Body of pancreas (tissue), 4 donors: ENCODE measurements around the gene PLA2G15. TPM values are rescaled to one million over a fixed set of nuclear protein-coding genes. Genes with fewer than 3 reads are reported as not detected.

Experiments
- ATAC-seq: fragments of 150-250 bp; one replicate; pipeline ENCODE4 v1.9.1; 2016
- DNase-seq, 4 donors: peaks; one replicate each; pipeline ENCODE4 v3.0.0-alpha.2; 2019
- H3K27ac ChIP-seq, 4 donors: fragments of 200-600 bp; sonication (generic); 1 replicate in 3 of 4; 2 replicates in 1 of 4; pipeline versions ENCODE4 v1.5.1 to v1.6.1; 2016 to 2019; ENCODE audit warnings: mild to moderate bottlenecking in 1 of 4, mixed read lengths in 1 of 4, moderate library complexity in 1 of 4
- H3K27me3 ChIP-seq, 2 donors: fragments of 200-600 bp; sonication (generic); one replicate each; pipeline ENCODE4 v1.6.0; 2016; ENCODE audit warnings: mild to moderate bottlenecking in 1 of 2
- H3K36me3 ChIP-seq, 2 donors: fragments of 200-600 bp; sonication (generic); replicated peaks in 1 of 2; 2 replicates each; pipeline ENCODE4 v1.5.1; 2016; ENCODE audit warnings: low read depth in 2 of 2; ENCODE audit not compliant: insufficient read depth in 1 of 2
- H3K4me1 ChIP-seq: fragments of 200-600 bp; sonication (generic); one replicate; pipeline ENCODE4 v1.6.0; 2016
- H3K4me3 ChIP-seq, 2 donors: fragments of 200-600 bp; sonication (generic); 1 replicate in 1 of 2; 2 replicates in 1 of 2; pipeline ENCODE4 v1.5.1; 2016 to 2019
- H3K9me3 ChIP-seq, 3 donors: fragments of 200-600 bp; sonication (generic); 1 replicate in 2 of 3; 2 replicates in 1 of 3; pipeline ENCODE4 v1.5.1; 2016
- POLR2A ChIP-seq, 3 donors: fragments of 450-650 bp; IDR thresholded peaks; one replicate each; pipeline ENCODE4 v1.6.1; 2016; ENCODE audit warnings: antibody characterized with exemption in 3 of 3, mild to moderate bottlenecking in 2 of 3
- WGBS, 2 donors: methylation state at CpG; one replicate each; pipeline ENCODE4 v1.1.5; 2017; 5-methylcytosine and 5-hydroxymethylcytosine counted together
- intact Hi-C: fragments of 100-400 bp; cut with DNase I; formaldehyde crosslinking; loops from one replicate; pipeline ENCODE4 v1.15.1; 2023
- total RNA-seq, 2 donors: library from RNA; depleted of rRNA; stranded (reverse); fragments of >200 nt; gene quantifications; one replicate each; pipeline ENCODE4 v1.1.0, GENCODE V29; 2016
- TF ChIP-seq, protein P1 (sequence below), 7 experiments: fragments of 450-650 bp in 4 of 7; fragments of 200-600 bp in 3 of 7; sonication (generic) in 3 of 7; IDR thresholded peaks; one replicate each; pipeline ENCODE4 v1.5.1; 2016 to 2019; ENCODE audit warnings: antibody characterized with exemption in 7 of 7

Gene PLA2G15
- total RNA-seq, 2 donors from 2014 or later = 8.2 to 9.6 TPM

DNA sequence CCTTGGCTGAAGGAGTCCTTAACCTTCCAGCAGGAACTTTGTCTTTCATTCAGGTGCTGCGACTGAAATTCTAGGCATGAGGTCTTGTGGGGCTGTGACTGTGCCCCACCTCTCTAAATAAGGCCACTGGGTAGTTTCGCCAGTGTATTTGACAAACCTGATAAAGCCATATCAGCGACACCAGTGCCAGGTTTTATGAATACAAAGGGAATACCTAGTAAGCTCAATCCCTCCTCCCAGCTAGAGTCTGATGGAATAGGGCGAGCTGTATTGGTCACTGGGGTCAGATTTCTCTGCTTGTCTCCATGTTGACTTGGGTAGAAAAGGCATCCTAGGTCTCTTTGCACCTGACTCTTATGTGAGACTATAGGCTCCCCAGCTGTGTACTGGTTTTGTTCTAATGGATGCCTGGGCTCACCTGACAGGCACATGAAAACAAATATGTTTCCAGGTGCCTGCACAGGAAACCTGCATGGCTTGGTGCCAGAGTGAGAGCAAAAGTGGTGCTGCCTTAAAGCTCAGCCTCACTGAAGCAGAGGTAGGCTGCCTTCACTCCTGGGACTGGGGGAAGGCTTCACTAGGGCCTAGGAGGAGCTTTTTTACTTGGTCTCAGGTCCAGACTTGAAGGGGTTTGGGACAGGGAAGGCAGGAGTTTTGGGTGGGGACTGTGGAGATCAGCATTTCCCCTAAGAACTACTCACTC lies 27.5 kb downstream of the PLA2G15 start:
- H3K36me3 ChIP-seq = no peaks in the 10 kb centered on the region
- H3K4me3 ChIP-seq = no peak overlapping the region
- H3K4me1 ChIP-seq = peaks cover 21% of the 10 kb centered on the region
- DNase-seq = peak; percentile 32 to 62 (median 50)
- no peak for TF ChIP-seq POLR2A (IDR thresholded peaks at IDR 0.05)
- TF ChIP-seq, protein P1, sequence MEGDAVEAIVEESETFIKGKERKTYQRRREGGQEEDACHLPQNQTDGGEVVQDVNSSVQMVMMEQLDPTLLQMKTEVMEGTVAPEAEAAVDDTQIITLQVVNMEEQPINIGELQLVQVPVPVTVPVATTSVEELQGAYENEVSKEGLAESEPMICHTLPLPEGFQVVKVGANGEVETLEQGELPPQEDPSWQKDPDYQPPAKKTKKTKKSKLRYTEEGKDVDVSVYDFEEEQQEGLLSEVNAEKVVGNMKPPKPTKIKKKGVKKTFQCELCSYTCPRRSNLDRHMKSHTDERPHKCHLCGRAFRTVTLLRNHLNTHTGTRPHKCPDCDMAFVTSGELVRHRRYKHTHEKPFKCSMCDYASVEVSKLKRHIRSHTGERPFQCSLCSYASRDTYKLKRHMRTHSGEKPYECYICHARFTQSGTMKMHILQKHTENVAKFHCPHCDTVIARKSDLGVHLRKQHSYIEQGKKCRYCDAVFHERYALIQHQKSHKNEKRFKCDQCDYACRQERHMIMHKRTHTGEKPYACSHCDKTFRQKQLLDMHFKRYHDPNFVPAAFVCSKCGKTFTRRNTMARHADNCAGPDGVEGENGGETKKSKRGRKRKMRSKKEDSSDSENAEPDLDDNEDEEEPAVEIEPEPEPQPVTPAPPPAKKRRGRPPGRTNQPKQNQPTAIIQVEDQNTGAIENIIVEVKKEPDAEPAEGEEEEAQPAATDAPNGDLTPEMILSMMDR (IDR thresholded peaks at IDR 0.05) = no peak
- ATAC-seq = peak; percentile 17
- intact Hi-C loops = no loop called here
- 27 to 54% methylated on average over 4 of the region's 4 CpGs for whole genome bisulfite sequencing, 2 donors
- no peaks in the 10 kb centered on the region for H3K27me3 ChIP-seq
- H3K27ac ChIP-seq = peak overlapping the region in 3 of 4 donors; percentile 18 to 39 (median 32)
- H3K9me3 ChIP-seq = no peaks in the 10 kb centered on the region

DNA sequence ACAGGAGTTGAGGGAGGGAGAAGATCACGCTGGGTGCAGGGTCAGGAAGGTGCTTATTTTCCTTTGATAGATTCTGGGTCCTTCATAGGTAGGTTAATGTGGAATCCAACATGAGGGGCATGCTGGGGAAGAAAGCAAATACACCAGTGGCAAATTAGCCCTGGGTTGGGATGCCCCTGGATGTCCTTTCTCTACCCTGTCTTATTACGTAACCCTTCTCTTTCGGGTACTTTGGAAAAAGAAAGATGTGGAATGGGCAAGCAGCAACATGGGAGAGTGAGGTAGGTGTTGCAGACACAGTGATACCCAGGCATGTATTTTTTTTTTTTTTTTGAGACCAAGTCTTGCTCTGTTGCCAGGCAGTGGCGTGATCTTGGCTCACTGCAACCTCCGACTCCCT lies 28.3 kb downstream of the PLA2G15 start:
- intact Hi-C loops = no loop called here
- Histone ChIP-seq H3K27me3 (no peaks in the 10 kb centered on the region), H3K9me3 (no peaks in the 10 kb centered on the region), H3K27ac (no peak overlapping the region), H3K4me3 (no peak overlapping the region), H3K4me1 (peaks cover 21% of the 10 kb centered on the region), H3K36me3 (no peaks in the 10 kb centered on the region)
- TF ChIP-seq, protein P1 (IDR thresholded peaks at IDR 0.05) = no peak
- TF ChIP-seq POLR2A (IDR thresholded peaks at IDR 0.05) = no peak
- ATAC-seq = no peak
- no peak for DNase-seq
- 84 to 93% methylated on average over 5 of the region's 5 CpGs for WGBS, 2 donors

DNA sequence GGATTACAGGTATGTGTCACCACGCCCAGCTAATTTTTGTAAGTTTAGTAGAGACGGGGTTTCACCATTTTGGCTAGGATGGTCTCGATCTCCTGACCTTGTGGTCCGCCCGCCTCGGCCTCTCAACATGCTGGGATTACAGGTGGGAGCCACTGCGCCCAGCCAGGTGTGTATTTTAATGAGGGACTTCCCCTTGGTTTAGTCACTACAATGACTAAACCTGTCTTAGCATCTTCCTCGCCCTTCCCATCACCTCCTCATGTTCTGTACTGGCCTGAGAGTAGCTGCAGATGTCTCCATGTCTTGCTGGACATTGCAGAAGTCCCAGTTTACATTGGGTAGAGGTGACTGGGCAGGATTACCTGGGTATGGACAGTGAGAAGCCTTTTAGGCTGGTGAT lies 28.7 kb downstream of the PLA2G15 start:
- DNase-seq (no peak), ATAC-seq (no peak)
- TF ChIP-seq, protein P1 (IDR thresholded peaks at IDR 0.05) = no peak
- TF ChIP-seq POLR2A (IDR thresholded peaks at IDR 0.05) = no peak
- no peaks in the 10 kb centered on the region for H3K36me3 ChIP-seq
- H3K4me3 ChIP-seq = no peak overlapping the region
- WGBS, 2 donors = 94 to 97% methylated on average over 8 of the region's 8 CpGs
- H3K4me1 ChIP-seq = peaks cover 21% of the 10 kb centered on the region
- no peaks in the 10 kb centered on the region for H3K9me3 ChIP-seq
- H3K27me3 ChIP-seq = no peaks in the 10 kb centered on the region
- intact Hi-C loops = no loop called here
- no peak overlapping the region for H3K27ac ChIP-seq

DNA sequence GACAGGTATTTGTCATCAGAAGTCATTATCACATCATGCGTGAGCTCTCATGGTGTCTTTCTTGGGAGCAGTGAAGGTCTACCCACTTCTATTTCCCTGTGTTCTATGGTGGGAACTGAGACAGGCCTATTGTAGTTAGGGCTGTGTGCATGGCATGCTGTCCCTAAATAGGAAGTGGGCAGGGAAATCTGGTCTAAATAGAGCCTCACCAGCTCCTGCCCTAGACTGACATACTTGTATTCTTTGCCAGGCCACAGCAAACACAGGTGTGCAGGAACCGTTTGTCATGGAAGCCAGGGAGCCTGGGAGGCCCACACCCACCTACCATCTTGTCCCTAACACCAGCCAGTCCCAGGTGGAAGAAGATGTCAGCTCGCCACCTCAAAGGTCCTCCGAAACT lies 29.3 kb downstream of the PLA2G15 start:
- DNase-seq = no peak
- TF ChIP-seq POLR2A (IDR thresholded peaks at IDR 0.05) = no peak
- TF ChIP-seq, protein P1 (IDR thresholded peaks at IDR 0.05) = no peak
- H3K4me1 ChIP-seq = peaks cover 21% of the 10 kb centered on the region
- no peaks in the 10 kb centered on the region for H3K9me3 ChIP-seq
- intact Hi-C loops = no loop called here
- H3K27me3 ChIP-seq = no peaks in the 10 kb centered on the region
- no peak for ATAC-seq
- H3K4me3 ChIP-seq = no peak overlapping the region
- no peak overlapping the region for H3K27ac ChIP-seq
- H3K36me3 ChIP-seq = no peaks in the 10 kb centered on the region
- WGBS, 2 donors = 83 to 84% methylated on average over 1 to 4 of the region's 4 CpGs

DNA sequence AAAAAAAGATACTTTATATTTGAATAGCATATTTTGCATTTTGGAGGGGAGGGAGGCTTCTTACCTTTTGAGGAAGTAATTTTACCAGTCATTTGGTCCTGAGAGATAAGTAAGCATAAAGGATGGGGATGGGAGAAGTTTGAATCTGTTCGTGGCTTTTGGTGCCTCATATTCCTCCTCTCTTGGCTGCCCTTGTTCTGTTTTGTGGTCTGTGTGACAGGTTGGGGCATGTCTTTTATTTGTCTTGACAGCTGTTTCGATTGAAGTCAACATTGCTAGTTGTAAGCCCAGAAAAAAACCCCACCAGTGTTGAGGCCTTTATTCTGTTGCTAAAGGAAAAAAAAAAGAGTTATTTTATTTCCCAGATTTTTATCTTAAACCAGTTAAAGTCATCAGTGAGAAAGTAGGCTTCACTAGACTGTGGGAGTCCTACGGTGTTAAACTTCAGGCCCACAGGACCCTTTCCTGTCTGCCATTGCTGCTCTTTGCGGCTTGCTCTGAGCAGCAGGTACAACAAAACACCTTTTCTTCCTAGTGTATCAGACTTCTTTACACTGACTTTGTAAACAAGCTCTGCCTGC lies 30.5 kb downstream of the PLA2G15 start:
- 64 to 73% methylated on average over 4 of the region's 4 CpGs for WGBS, 2 donors
- no peak for DNase-seq
- ATAC-seq = no peak
- Histone ChIP-seq H3K9me3 (no peaks in the 10 kb centered on the region), H3K36me3 (no peaks in the 10 kb centered on the region), H3K27ac (no peak overlapping the region), H3K27me3 (no peaks in the 10 kb centered on the region), H3K4me1 (peaks cover 21% of the 10 kb centered on the region), H3K4me3 (no peak overlapping the region)
- TF ChIP-seq, protein P1 (IDR thresholded peaks at IDR 0.05) = no peak
- no peak for TF ChIP-seq POLR2A (IDR thresholded peaks at IDR 0.05)
- intact Hi-C loops = no loop called here
